NB4 (cell line): ENCODE data around the gene MEG3.

Source experiments
- DNase-seq: peaks from one replicate; pipeline ENCODE4 v3.0.0; 2010; ENCODE audit warnings: low read depth
- H3K4me3 ChIP-seq: one replicate; pipeline ENCODE4 v1.5.1; 2011; ENCODE audit warnings: mild to moderate bottlenecking, low read depth, low read length, moderate library complexity
- CTCF ChIP-seq: IDR thresholded peaks from one replicate; pipeline ENCODE4 v1.5.1; 2012; ENCODE audit warnings: low read depth, low read length
- MAX ChIP-seq: IDR thresholded peaks from 2 replicates; pipeline ENCODE4 v1.6.1; 2011; ENCODE audit warnings: low read depth, low read length
- MYC ChIP-seq: IDR thresholded peaks from 2 replicates; pipeline ENCODE4 v1.6.1; 2011; ENCODE audit warnings: low read depth, low read length
- POLR2A ChIP-seq: IDR thresholded peaks from 2 replicates; pipeline ENCODE4 v1.6.1; 2011; ENCODE audit warnings: mild to moderate bottlenecking; ENCODE audit not compliant: insufficient read length; ENCODE audit errors: extremely low read depth

MEG3 gene

DNA sequence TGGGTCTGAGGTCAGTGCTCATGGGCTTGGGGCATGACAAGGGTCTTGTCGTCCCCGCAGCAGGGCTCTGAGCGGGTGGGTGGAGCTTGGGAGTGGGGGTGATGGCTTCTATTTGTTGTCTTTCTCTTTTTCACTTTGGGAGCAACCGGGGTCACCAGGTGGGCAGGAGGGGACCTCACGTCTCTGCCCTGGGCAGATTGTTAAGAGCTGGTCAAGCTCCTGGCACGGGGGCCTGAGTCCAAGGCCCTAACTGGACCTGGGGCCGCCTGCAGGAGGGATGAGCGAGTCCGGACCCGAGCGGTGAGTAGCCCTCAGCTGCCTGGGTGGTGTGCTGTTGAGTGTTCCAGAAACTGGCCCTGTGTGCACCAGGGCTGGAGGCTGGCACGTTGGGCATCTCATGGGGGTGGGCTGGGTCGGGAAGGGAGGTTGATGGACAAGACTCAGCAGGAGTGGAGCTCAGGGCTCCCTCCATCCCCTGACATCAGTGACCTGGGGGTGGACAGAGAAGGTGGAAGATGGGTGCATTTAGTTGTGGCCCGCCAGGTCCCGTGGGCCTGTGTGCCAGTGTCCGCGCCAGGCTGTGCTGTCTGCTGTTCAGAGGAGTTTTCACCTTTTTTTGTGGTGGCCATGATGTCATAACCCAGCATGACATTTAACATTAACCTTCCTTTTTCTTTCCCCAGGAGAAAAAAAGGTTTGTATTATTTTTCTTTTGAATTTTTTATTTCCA, 50.1 kb downstream of the MEG3 start:
- no peak for DNase-seq

DNA sequence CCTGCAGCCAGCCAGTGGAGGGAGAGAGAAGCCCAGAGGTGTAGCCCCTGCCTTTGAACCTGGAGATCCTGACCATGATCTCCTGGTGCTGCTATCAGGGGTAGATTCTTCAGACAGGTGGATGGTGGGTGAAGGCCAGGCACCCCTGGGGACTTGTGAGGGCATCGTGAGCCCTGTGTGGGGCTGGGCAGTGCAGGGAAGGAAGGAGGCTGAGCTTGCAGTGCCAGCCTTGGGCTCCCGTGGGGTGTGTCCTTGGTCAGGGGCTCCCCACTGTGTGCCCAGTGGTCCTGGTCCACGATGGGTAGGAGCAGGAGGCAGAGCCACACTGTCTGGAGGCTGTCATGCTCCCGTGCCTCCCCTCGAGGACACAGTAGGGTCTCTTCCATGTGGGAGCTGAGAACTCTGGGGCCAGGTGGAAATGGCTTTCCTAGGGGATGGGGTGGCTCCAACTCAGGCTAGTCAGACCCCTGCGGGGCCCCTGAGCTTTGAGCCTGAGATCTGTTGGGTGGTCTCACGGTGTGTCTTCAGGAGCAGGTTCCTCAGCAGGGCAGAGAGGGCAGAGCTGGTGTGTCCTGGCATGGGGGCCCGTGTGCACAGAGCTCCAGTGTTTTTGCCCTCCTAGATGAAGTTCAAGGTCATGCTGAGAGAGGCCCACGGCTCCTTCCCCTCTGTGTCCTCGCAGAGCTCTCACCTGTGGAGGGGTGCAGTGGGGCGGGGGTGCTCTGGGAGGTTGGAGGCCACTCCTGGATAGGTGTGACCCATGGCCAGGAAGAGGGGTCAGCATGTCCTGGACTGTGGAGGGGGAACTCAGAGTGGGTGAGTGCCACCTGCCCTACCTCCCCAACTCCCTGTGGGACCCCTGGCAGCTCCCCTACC, 52.6 kb downstream of the MEG3 start:
- H3K4me3 ChIP-seq = no peak overlapping the region
- DNase-seq = no peak
- no peak for TF ChIP-seq MAX
- TF ChIP-seq POLR2A = no peak
- TF ChIP-seq MYC = no peak
- TF ChIP-seq CTCF = no peak

More for the DNA sequence above, 50.1 kb downstream of the MEG3 start:
- TF ChIP-seq MYC (no peak), CTCF (no peak), MAX (no peak), POLR2A (no peak)
- no peak overlapping the region for H3K4me3 ChIP-seq

GRCh38 chr14:100879194-100879593, 53.3 kb downstream of the MEG3 start:
- H3K4me3 ChIP-seq = no peak overlapping the region
- DNase-seq = no peak
- TF ChIP-seq MYC (no peak), CTCF (no peak), POLR2A (no peak)

GRCh38 chr14:100879782-100880181, 53.9 kb downstream of the MEG3 start:
- TF ChIP-seq MYC = no peak
- DNase-seq = no peak
- no peak overlapping the region for H3K4me3 ChIP-seq

- H3K4me3 ChIP-seq = no peak overlapping the region
- no peak for DNase-seq
- TF ChIP-seq MYC (no peak), MAX (no peak), POLR2A (no peak), CTCF (no peak)
Observed at GRCh38 chr14:100880271-100881101, 54.6 kb downstream of the MEG3 start.

GRCh38 chr14:100881211-100882025, 55.5 kb downstream of the MEG3 start:
- DNase-seq = no peak
- no peak overlapping the region for H3K4me3 ChIP-seq
- TF ChIP-seq CTCF = no peak
